ENCODE results near the gene ARHGDIB. TPM values are rescaled to one million over a fixed set of nuclear protein-coding genes. Genes with fewer than 3 reads are reported as not detected.

ARHGDIB gene
- total RNA-seq, 1 experiment from 2014 or later = 7.7 TPM

- Mint-ChIP-seq H3K4me3 (ENCODE audit: unreplicated experiment) (no peak overlapping the region), H3K36me3 (ENCODE audit: insufficient read depth, unreplicated experiment) (no peaks in the 10 kb centered on the region), H3K27me3 (ENCODE audit: insufficient read depth, unreplicated experiment) (no peaks in the 10 kb centered on the region), H3K4me1 (ENCODE audit: insufficient read depth, unreplicated experiment) (peaks cover 12% of the 10 kb centered on the region), H3K27ac (ENCODE audit: low read depth, unreplicated experiment) (peak overlapping the region; percentile 59), H3K9me3 (ENCODE audit: unreplicated experiment) (no peaks in the 10 kb centered on the region)
- ChIA-PET CTCF (interaction anchor here (0.5 to 7.3 kb wide), 16 partner anchors 11 to 756 kb away, joined by 3 to 121 read pairs (median 4); partner anchors contain the start of genes ART4, RERG and SMCO3), POLR2A (interaction anchor here (1.3 to 2.3 kb wide), 4 partner anchors 149 to 220 kb away, joined by 3 to 22 read pairs (median 6); a partner anchor contains a TSS)
- BruUV-seq (replicated peaks) = no TSS peak
- no peak for TF ChIP-seq CTCF (IDR thresholded peaks at IDR 0.05; ENCODE audit: unreplicated experiment)
- intact Hi-C loops (cut with micrococcal nuclease) = loop anchor here (1.0 to 10.0 kb wide), 6 partner anchors 149 to 590 kb away; no protein-coding TSS in a partner anchor
- no peak for DNase-seq (ENCODE audit: unreplicated experiment)
Measured at GRCh38 chr12:14994610-14995009, 33.2 kb upstream of the ARHGDIB start.

- Mint-ChIP-seq H3K36me3 (ENCODE audit: insufficient read depth, unreplicated experiment) (no peaks in the 10 kb centered on the region), H3K4me1 (ENCODE audit: insufficient read depth, unreplicated experiment) (peaks cover 4% of the 10 kb centered on the region), H3K27me3 (ENCODE audit: insufficient read depth, unreplicated experiment) (no peaks in the 10 kb centered on the region), H3K9me3 (ENCODE audit: unreplicated experiment) (no peaks in the 10 kb centered on the region), H3K27ac (ENCODE audit: low read depth, unreplicated experiment) (no peak overlapping the region), H3K4me3 (ENCODE audit: unreplicated experiment) (no peak overlapping the region)
- intact Hi-C loops (cut with micrococcal nuclease) = loop anchor here (10.0 kb wide), 1 partner anchor 591 kb away; no protein-coding TSS in a partner anchor
- POLR2A ChIA-PET = interaction anchor here (1.3 kb wide), 1 partner anchor 189 kb away, joined by 3 read pairs; no protein-coding TSS in a partner anchor
- CTCF ChIA-PET = interaction anchor here (0.6 to 7.3 kb wide), 5 partner anchors 10 to 1949 kb away, joined by 3 to 121 read pairs (median 3); partner anchors contain the start of gene ART4
- BruUV-seq (replicated peaks) = no TSS peak
- no peak for TF ChIP-seq CTCF (IDR thresholded peaks at IDR 0.05; ENCODE audit: unreplicated experiment)
- DNase-seq (ENCODE audit: unreplicated experiment) = no peak
Measured at GRCh38 chr12:14993537-14994266, 32.3 kb upstream of the ARHGDIB start.

- H3K36me3 Mint-ChIP-seq (ENCODE audit: insufficient read depth, unreplicated experiment) = no peaks in the 10 kb centered on the region
Measured at GRCh38 chr12:14993117-14993516, 31.7 kb upstream of the ARHGDIB start.

More at GRCh38 chr12:14993117-14993516, 31.7 kb upstream of the ARHGDIB start:
- DNase-seq (ENCODE audit: unreplicated experiment) = no peak
- H3K4me1 Mint-ChIP-seq (ENCODE audit: insufficient read depth, unreplicated experiment) = peaks cover 4% of the 10 kb centered on the region
- BruUV-seq (replicated peaks) = no TSS peak
- H3K9me3 Mint-ChIP-seq (ENCODE audit: unreplicated experiment) = no peaks in the 10 kb centered on the region
- H3K4me3 Mint-ChIP-seq (ENCODE audit: unreplicated experiment) = no peak overlapping the region
- POLR2A ChIA-PET = no interaction called here
- TF ChIP-seq CTCF (IDR thresholded peaks at IDR 0.05; ENCODE audit: unreplicated experiment) = no peak
- H3K27me3 Mint-ChIP-seq (ENCODE audit: insufficient read depth, unreplicated experiment) = no peaks in the 10 kb centered on the region
- intact Hi-C loops (cut with micrococcal nuclease) = loop anchor here (10.0 kb wide), 1 partner anchor 592 kb away; no protein-coding TSS in a partner anchor
- CTCF ChIA-PET = interaction anchor here (1.0 to 7.3 kb wide), 3 partner anchors 10 to 182 kb away, joined by 3 to 121 read pairs (median 84); partner anchors contain the start of gene ART4
- H3K27ac Mint-ChIP-seq (ENCODE audit: low read depth, unreplicated experiment) = no peak overlapping the region

All from MCF 10A (cell line).